Measurements from ENCODE around the gene SPNS3.

Gene SPNS3

DNA sequence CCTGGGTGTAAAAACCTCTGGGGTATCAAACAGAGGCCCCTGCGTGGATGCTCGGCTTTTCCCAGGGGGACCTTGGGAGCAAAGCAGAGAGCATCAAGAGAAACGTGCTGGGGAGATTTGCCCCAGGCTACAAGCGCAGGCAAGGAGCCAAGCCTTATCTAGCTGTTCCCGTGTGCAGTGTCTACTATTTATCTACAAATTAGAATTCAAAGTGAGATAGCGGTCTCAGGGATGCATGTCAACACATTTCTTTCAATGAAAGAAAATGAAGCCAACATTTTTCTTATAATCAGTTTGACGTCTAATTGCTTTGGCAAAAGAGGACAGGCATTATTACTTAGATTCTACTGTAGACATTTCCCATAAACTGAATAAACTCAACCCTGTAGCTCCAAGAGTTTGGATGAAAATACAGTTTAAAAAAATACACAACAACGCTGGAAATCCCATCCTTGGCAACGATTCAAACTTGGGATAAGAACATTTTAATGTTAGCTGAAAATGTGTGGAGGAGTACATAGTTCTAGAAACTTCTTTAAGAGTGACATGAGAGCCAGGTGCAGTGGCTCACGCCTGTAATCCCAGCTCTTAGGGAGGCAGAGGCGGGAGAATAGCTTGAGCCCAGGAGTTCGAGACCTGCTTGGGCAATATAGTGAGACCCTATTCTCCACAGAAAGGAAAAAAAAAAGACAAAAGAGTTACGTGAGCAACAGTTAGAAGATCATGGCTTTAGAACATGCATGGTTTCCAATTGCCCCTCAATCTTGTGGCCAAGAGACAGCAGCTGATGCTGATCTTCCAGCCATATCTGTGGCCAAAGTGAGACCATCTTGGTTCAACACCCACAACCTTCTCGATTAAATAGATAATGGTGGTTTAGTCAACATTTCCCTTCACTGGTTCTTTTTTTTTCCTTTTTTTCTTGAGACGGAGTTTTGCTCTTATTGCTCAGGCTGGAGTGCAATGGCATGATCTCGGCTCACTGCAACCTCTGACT, 7.2 kb downstream of the SPNS3 start:
- TF ChIP-seq, protein P1, sequence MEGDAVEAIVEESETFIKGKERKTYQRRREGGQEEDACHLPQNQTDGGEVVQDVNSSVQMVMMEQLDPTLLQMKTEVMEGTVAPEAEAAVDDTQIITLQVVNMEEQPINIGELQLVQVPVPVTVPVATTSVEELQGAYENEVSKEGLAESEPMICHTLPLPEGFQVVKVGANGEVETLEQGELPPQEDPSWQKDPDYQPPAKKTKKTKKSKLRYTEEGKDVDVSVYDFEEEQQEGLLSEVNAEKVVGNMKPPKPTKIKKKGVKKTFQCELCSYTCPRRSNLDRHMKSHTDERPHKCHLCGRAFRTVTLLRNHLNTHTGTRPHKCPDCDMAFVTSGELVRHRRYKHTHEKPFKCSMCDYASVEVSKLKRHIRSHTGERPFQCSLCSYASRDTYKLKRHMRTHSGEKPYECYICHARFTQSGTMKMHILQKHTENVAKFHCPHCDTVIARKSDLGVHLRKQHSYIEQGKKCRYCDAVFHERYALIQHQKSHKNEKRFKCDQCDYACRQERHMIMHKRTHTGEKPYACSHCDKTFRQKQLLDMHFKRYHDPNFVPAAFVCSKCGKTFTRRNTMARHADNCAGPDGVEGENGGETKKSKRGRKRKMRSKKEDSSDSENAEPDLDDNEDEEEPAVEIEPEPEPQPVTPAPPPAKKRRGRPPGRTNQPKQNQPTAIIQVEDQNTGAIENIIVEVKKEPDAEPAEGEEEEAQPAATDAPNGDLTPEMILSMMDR (conservative IDR thresholded peaks at IDR 0.05; ENCODE audit: low read length): no peak
- no peak for DNase-seq (ENCODE audit: low read depth)

DNA sequence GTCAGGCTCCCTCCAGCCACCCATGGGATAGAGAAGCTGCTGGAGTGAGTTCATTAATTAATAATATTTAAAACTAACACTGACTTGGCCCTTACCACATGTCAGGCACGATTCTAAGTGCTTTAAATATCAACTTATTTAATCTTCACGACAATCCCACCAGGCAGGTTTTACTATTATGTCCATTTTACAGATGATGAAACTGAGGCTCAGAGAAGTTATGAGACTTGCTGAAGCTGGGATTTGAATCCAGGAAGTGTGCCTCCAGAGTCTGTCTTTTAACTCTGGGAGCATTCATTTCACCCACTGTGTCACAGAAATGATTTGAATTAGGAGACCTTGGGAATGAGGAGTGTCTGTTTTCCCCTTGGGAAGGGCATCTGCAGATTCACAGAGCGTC, 8.8 kb downstream of the SPNS3 start:
- DNase-seq (ENCODE audit: low read depth): no peak
- TF ChIP-seq, protein P1 (conservative IDR thresholded peaks at IDR 0.05; ENCODE audit: low read length): no peak
- H3K4me3 ChIP-seq (ENCODE audit: low read length): no peak overlapping the region

More for the DNA sequence above, 7.2 kb downstream of the SPNS3 start:
- no peak overlapping the region for H3K4me3 ChIP-seq (ENCODE audit: low read length)

DNA sequence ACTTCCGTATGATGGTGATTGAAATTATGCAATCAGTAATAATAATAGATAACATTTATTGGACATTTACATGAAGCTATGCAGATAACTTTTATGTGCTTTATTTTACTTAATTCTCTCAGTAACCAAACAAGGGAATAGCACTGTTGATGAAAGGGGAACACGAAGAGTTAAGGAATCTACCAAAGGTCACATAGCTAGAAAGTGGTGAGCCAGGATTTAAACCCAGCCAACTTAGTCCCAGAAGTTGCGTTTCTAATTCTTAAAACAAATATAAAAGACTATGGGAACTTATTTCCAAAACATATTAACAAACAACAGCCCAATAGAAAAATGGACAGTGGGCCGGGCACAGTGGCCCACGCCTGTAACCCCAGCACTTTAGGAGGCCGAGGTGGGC, 9.7 kb downstream of the SPNS3 start:
- TF ChIP-seq, protein P1 (conservative IDR thresholded peaks at IDR 0.05; ENCODE audit: low read length): no peak
- H3K4me3 ChIP-seq (ENCODE audit: low read length): no peak overlapping the region
- DNase-seq (ENCODE audit: low read depth): no peak

DNA sequence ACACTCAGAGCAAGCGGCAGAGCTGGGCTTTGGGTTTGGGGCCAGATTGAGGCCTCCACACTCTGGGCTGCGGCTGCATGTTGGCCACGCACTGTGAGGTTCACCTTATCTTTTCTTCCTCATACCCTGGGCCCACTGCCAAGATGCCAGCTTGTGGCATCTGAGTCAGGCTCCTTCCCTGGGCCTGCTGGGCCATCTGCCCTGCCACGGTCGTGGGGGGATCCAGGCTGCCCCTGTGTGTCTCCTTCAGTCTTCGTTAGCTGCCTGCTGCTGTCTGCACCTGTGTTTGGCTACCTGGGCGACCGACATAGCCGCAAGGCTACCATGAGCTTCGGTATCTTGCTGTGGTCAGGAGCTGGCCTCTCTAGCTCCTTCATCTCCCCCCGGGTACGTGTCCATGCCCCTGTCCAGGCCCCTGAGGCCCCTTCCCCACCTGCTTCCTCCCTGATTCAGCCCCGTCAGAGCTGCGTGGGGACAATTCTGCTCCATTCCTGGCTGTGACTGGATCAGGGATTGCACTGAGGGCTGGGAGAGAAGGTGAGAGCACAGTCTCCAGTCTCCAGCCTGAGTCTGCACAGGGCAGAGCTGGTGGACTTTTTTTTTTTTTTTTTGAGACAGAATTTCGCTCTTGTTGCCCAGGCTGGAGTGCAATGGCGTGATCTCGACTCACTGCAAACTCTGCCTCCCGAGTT, 11.2 kb downstream of the SPNS3 start:
- TF ChIP-seq, protein P1 (conservative IDR thresholded peaks at IDR 0.05; ENCODE audit: low read length): no peak
- H3K4me3 ChIP-seq (ENCODE audit: low read length): no peak overlapping the region
- no peak for DNase-seq (ENCODE audit: low read depth)

DNA sequence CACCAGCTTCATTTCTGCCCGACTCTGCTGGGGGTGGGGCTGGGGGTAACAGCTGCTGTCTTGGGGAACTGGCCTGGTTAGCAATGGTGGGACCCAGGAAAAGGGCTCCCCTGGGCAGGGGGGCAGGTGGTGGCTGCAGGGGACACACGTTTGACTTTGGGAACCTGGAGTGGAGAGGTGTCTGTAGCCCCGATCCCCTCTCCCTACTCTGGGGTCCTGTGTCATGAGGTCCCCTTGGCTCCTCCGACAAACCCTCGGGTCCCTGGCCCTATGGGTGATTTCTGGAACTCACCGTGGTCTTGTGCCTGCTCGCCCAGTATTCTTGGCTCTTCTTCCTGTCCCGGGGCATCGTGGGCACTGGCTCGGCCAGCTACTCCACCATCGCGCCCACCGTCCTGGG, 12.0 kb downstream of the SPNS3 start:
- TF ChIP-seq, protein P1 (conservative IDR thresholded peaks at IDR 0.05; ENCODE audit: low read length): no peak
- no peak for DNase-seq (ENCODE audit: low read depth)
- no peak overlapping the region for H3K4me3 ChIP-seq (ENCODE audit: low read length)

DNA sequence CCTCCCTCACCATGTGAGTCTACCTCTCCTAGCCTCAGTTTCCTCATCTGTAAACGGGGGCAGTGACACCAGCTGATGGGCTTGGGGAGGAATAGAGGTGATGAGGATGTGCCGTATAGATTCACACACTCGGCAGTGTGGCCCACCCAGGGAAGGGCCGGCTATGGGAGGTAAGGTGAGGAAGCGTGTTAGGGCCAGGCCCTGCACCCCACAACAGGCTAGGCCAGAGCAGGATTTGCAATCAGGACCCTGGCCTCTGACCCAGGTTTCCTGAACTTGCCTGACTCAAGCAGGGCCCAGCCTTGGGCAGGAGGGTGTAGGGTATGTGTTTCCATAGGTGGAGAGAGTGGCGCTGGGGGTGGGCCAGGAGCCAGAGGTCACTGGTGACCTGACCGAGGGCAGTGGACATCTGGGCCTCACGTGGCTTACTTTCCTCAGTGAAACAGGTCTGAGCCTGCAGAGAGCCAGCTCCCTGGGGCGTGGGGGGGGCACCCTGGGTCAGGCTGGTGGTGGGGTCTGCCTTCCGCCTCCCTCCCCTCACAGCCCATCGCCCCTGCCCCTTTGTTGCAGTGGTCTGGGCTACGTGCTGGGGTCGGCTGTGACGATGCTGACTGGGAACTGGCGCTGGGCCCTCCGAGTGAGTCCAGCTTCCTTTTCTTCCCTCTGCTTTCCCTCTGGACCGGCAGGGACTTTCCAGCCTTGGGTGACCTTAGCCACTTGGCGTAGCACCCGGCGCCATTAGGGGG, 12.8 kb downstream of the SPNS3 start:
- no peak for DNase-seq (ENCODE audit: low read depth)
- TF ChIP-seq, protein P1 (conservative IDR thresholded peaks at IDR 0.05; ENCODE audit: low read length): no peak

More for the DNA sequence above, 12.8 kb downstream of the SPNS3 start:
- no peak overlapping the region for H3K4me3 ChIP-seq (ENCODE audit: low read length)
